HG03521 (cell line): ENCODE results near the gene TACC2.

Experiments
- ATAC-seq: cut with Tn5 transposase; IDR thresholded peaks from one replicate; pipeline ENCODE4 v1.9.1; 2021; ENCODE audit warnings: mild to moderate bottlenecking, moderate library complexity; ENCODE audit not compliant: unreplicated experiment

The TACC2 gene

DNA sequence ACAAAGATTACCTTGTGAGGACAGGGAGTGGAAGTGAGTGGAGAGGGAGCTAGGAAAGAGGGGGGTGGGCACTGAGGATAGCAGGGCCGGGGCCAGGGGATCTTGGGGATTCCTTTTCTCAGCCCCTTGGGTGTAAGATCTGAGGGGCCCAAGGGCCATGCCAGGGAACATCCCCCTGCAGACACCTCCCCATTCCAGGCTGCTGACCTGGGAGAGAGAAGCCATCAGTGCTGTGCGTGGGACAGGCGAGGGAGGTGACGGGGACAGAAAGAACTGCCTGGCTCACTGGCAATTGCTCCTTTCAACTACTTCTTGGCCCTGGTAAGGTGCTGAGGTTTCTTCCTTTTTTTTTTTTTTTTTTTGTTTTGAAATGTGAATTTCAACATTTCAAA is 270.1 kb downstream of the TACC2 start:
- no peak for ATAC-seq

DNA sequence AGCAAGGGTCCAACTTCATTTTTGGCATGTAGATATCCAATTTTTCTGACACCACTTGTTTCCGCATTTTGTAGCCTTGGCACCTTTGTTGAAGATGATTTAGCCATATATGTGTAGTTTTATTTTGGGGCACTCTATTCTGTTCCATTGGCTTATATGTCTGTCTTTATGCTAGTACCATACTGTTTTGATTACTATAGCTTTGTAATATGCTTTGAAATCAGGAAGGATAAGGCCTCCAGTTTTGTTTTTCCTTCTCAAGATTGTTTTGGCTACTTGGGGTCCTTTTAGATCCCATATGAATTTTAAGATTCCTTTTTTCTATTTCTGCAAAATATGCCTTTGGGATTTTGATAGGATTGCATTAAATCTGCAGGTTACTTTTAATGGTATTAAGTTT is 272.6 kb downstream of the TACC2 start:
- no peak for ATAC-seq

DNA sequence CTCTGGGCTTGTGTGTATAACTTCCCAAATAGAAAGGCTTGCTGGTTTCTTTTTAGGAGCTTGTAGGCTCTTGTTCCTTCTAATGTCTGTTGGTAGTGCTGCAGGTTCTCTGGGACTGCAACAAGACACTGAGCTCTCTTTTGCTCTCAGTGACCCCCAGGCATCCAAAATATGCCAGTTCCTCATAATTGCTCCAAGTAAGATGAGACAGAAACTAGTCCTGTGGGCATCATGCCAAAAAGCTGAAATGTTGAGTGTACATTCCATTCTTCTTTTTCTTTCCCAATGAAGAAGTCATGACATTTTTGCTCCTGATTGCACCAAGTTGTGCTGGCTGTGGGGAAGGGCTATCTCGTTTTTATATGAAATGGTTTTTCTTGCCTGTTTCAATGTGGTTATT is 275.0 kb downstream of the TACC2 start:
- no peak for ATAC-seq

DNA sequence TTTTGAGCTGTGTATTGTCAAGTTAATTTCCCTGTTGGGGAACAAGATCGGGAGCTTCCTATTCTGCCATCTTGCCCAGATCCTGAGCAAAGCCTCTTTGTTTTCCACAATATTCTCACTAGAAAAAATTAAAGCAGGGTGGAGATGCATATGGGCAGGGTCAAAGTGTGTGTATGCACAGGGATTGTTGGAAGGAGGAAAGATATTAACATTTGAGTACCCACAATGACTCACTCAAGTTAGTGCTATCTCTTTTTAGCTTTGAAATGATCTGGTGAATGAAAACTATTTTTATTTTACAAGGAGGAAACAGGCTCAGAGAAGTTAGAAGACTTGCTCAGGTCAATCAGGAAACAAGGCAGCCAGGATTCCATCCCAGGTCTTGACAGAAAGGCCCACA is 275.5 kb downstream of the TACC2 start:
- no peak for ATAC-seq

DNA sequence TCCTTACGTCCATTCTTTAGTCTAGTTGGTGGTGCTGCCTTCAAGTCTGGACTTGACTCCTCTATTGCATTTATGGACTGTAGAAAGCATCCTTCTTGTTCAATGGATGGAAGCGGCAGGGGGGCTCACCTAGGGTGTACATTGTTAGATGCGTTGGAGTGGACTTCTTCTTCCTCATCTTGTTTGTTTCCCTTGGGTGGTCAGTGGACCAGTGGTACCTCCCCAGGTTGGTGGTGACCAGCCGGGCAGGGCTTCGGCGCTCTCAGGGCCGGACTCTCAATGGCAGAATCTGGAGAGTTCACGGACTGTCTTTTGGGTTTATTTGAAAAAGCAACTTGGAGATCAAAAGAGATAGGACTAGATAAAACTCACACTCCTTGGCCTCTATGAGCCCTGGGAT is 276.0 kb downstream of the TACC2 start:
- no peak for ATAC-seq

DNA sequence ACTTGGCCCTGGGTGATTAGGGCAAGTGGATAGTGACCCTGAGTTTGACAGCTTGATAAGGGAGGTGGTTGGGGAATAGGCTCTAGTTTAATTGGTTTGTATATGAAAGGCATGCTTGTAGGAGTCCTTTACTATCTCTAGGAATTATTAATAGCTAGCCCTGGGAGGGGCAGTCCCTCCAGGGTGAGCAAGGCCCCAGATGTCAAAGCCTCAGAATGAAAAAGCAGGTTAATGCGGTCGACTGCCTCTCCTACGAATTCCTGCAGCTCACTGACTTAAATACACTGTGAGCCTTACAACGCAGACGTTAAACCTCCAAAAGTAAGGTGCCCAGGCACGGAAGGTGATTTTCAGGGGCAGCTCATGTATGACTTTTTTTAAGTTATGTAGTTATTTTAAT is 276.9 kb downstream of the TACC2 start:
- ATAC-seq = no peak

DNA sequence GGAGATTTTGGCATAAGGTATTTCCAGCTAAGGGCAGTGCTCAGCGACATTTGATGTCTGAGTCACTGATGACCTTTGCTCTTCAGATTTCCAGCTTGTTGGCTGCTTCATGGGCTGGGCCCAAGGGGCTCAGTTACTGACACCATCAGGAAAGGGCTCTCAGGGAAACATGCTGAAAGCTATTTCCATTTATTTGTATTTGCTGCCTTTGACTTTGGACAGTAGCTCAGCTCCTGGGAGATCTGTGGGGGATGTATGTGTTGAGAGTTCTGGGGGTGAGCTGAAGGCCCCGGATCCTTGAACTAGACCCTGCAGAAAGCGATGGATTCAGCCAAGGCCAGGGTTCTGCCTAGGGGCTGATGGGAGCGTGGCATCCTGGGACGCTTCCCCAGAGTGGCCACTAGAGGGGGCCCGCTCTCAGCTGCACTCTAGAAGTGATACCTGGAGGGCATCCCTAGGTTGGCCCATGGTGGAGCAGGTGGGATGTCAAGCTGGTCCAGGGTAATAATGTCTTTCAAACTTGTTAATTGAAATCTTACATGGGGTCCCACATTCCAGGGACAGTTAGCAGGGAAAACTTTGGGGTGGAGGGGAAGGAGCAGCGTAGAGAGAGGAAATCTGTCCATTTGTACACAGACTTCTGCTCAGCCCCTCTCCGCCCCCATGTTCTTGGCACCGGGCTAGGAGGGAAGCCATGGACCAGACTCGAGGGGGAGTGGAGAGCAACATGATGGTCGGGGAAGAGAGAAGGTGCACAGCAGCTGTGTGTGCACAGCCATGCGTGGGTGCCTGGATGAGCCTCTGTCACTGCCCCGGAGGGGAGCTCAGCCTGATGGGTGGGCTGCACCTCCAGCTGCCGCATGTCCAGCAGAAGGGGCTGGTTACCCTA is 279.1 kb downstream of the TACC2 start:
- peak; percentile 83 for ATAC-seq

DNA sequence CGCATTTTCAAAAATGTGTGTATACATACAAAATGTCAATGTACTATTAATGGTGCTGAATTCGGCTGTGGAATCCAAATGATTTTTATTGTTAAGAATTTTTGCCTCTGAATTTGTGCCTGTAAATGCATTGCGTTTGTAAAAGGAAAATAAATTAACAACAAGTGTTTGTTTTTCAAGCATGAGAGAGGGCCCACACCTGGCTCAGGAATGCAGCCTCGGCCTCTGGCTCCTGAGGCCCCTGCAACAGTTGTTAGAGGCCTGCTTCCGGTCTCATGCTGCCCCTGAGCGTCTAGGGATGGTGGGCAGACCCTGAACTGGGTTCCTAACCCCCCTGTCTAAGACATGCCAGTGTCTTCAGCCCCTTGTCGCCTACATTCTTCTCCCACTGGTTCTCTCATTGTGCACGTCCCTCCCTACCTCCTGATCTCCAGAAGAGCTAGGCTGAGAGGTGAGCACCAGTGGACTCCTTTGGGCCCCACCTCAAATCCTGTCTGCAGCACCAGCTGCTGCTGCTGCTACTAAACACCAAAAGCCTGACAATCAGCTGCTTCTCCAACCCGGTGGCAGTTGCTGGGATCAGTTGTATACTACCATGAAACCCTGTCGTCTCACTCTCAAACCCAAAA is 280.2 kb downstream of the TACC2 start:
- ATAC-seq = no peak

DNA sequence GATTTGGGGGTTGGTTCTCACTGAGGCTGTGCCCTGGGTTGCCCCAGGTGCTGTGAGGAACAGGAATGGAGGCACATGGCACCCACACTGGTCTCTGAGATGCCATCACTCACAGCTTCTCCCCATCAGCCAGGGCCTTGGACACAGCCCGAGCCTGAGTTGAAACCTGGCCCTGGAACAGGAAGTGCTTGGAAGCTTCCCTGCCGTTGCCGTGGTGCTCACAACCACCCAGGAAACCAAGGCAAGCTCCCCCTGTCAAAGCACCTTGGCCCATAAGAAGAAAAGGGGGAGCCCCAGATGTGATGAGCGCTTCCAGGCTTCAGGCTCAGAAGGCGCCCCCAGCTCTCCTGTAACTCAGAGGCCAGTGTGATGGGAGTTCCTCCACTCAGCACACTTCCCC is 282.1 kb downstream of the TACC2 start, which contains the start of gene BTBD16:
Gene BTBD16, plus strand, starts transcription at position 221 of the 400 bp plus-strand sequence. CDS start 3,786 bp downstream, outside the sequence.
- ATAC-seq = no peak

DNA sequence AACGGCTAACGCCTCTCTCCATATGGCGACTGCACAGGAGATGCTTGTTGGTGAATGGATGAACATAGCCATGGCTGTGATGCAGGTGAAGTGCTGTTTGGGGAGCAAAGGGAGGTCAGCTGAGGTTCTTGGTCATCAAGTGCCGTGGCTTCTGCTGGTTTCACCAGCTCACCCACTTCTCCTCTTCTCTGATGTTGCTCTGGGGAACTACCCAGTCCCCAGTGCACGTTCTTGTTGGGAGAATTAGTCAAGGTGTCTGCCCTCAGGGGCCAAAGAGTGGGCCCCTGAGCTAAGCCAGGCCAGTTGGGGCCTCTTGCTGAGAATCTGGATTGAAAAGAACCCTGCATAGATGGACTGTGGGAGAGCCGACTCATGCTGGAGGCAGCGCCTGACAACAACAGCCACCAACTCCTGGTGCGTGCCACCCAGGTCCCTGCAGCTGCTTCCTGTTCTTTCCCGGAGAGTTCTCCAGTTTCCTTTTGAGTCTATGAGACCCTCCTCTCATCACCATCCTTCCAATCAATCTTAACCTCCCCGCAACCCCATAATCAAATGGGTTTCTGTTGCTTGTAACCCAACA is 285.1 kb downstream of the TACC2 start:
- no peak for ATAC-seq

DNA sequence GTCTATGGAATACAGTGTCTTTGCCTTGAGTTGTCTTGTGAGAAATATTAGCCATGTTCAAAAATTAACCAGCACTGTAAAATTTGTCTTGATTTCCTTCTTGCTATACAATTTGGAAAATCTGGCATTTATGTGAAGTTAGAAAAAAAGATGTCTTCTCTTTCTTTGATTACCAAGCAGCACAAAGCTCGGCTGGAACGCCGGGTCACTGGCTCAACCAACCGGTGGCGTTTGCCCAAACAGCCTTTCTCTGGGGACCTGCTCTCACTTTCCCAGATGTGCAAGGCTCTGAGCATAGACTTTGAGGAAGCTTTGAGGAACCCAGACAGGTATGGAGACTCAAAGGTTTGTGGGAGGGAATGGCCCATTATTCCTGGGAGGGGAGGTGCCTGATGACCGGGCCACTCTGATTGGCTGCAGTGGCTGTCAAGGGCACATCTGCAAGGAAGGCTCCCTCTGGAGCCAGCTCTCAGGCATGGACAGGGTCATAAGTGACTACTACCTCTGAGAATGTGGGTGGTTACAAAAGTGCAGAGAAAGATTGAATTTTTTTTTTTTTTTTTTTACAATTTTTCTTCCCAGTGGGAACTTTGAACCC is 287.7 kb downstream of the TACC2 start:
- no peak for ATAC-seq

DNA sequence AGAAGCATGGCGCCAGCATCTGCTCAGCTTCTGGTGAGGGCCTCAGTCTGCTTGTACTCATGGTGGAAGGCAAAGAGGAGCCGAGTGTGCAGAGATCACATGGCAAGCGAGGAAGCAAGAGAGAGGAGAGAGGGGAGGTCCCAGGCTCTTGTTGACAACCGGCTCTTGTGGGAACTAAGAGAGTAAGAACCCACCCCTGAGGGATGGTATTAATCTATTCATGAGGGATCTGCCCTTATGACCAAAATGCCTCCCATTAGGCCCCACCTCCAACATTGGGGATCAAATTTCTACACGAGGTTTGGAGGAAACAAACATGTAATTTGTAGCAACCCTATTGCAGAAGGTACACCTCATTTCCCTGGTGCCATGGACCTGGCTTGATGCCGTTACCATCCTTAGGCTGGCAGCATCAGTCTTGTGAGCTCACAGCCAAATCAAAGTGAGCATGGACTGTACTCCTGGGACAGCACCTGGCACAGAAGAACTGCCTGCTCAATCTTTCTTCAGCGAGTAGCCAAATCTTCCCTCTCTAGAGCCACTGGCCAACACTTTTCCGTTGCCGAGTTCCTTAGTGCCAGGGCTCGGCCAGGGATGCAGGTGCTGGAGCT is 288.7 kb downstream of the TACC2 start:
- no peak for ATAC-seq

DNA sequence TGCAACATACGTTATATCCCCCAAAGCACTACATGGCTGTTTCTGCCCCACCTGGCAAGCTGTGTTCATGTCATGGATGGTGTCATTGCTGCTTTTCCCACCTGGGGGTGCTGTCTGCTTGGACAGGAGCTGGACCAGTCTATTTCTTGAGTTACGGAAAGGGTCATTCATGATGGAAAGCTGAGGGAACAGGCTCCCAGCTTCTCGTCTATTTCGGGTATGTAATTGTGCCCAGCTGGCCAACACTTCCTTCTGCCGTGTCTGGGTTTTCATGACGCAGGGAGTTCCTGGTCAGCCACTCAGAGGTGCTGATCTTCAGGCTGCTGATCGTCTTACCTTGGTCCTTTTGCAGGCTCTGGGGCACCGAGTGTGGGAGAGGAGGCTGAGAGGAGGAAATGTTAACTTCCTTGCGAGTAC is 290.8 kb downstream of the TACC2 start:
- no peak for ATAC-seq

DNA sequence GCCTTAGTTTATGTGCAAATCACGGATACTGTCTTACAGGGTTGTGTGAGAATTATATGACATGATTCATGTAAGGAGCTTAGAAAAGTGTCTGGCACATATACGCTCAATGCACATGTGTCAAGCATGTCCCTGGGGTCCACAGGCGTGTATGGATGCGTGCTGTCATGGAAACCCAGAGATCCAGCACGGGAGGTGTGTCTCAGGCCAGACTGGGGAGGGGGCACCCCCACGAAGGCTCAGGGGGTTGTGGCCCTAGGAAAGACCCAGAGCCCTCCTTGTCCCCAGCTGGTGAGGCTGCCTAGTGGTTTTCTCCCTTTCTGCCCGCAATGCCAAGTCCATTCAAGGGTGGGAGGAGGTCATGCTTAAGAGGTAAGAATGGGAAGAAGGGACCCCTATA is 291.2 kb downstream of the TACC2 start:
- no peak for ATAC-seq

DNA sequence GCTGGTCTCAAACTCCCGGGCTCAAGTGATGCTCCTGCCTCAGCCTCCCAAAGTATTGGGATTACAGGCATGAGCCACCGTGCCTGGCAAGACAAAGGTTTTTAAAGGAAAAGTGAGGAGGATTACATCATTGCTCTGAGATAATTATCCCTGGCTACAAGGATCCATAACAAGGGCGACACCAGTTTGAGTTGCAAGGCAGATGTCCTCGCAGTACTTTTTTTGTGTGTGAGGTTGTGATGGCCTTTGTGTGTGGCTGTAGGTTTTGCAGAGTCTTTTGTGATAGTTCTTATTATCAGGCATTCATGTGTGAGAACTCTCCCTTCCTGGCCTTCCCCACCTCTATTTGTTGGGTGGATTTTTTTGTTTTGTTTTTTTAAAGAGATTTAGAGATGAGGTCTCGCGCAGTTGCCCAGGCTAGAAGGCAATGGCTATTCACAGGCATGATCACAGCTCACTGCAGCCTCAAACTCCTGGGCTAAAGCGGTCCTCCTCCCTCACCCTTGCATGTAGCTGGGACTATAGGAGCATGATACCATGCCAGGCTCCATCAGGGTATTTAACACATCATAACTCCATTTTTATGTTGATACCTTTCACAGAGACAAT is 292.2 kb downstream of the TACC2 start:
- no peak for ATAC-seq

DNA sequence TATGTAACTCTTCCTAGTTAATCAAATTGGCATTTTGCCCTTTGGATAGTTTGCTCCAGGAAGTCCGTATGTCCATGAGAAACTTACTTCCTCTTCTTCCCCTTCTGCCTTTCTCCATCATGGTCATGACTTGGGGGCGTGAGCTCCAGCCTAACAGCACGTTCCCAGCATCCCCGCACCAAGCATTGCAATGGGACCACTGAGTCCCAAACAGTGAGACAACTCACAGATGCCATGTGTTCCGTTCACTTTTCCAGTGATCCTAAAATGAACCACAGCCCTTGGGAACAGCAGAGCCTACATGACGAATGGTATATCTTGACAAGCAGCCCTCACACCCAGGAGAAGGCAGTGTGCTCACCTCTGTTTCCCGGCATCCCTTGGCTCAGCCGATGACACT is 292.8 kb downstream of the TACC2 start:
- ATAC-seq = no peak

DNA sequence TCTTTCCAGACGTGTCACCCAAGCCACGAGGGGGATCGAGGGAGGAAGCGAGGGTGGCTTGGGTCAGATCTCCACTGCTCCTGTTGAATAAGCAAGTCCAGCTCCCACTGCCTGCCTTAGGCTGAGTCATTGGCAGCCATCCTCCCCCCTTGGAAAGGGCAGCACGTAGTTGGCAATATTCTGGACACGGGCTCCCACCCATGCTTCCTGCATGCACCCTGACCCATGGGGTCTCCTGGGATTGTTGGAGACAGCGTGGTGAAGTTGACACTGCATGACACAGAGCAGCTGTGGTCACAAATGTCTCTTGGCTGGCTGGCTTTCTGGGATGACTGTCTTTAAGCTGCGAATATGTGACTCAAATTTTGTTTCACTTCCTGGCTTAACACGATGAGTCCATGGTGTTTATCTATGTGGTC is 293.3 kb downstream of the TACC2 start:
- no peak for ATAC-seq

DNA sequence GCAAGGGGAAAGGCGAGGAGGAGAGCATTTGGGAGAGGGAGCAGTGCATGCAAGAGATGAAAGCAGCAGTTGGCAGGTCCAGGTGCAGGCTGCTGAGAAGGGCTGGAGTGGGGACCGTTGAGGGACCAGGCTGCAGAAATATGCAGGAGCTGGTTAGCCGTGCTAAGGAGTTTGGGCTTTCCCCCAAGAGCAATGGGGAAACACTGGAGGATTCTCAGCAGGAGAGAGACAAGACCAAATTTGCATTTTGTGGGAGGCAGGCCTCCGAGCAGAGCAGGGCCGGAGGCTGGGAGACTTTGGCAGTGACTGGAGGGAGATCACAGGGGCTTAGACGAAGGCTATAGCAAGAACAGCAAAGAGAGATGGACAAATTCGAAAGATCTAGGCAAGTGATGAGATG is 293.9 kb downstream of the TACC2 start:
- no peak for ATAC-seq

DNA sequence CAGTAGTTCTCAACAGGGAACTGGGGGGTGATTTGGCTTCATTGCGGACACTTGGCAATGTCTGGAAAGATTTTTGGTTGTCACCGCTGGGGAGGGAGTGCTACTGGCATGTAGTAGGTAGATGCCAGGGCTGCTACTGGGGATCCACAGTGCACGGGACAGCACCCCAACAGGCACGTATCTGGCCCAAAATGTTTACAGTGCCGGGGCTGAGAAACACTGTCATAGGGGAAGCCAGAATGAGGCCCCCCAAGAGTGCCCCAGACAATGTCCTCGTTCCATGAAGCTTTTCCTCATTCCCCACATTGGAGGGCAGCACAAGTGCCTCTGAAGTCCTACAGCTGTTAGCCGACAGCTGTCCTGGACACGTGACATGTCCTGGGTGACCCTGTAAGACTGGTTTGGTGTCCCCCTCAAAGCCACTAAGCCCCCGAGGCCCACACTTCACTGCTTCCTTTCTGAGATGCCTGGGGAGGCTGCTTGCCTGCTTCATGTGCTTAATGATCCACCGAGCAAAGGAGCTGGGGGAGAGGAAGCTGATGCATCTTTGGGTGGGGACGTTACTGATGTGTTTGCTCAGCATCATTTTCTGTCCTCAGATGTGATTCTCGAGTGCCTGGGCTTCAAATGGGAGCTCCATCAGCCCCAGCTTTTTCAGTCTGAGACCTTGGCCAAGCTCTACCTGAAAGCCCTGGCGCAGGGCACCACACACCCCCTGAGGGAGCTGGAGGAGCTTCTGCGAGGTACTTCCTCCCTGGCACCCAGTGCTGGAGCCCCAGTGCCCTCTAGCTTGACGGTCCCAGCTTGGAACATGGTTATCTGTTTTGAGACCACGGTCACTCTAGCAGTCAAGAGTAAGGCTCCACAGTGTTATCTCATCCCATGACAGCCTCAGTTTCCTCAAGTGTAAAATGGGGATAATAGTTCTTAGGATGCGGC is 296.8 kb downstream of the TACC2 start:
- ATAC-seq = no peak

DNA sequence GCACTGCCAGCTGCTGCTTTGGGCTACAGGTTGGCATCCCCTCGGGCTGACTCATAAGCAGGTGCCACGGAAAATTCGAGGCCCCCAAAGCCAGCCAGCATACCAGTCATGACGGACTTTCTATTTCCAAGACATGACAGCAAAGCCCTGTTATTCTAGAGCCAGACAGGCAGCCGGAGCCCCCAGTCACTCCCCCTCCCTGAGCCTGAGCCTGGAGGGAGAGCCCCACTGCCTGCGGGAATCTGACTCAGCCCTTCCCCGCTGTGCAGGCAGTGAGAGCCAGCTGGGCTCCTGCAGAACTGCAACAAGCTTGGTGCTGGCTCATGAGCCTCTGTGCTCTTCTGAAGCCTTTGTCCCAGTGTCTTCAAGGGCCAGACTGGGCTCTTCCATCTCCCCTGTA is 297.9 kb downstream of the TACC2 start:
- ATAC-seq = no peak
